ENCODE data around the gene ZNF473.

Gene ZNF473

GRCh38 chr19:50025794-50026549, at the start of gene ZNF473:
ZNF473 (plus strand) TSS chr19:50026005; CDS start chr19:50031083, 5,078 bp downstream.
- peak; percentile 87 for DNase-seq (ENCODE audit: low read depth)

- no peak for DNase-seq (ENCODE audit: low read depth)
These were observed 49.3 kb upstream of the ZNF473 start for GRCh38 chr19:49976496-49976895.

- no peak for DNase-seq (ENCODE audit: low read depth)
These were observed 48.7 kb upstream of the ZNF473 start for GRCh38 chr19:49977076-49977475.

- no peak for DNase-seq (ENCODE audit: low read depth)
These were observed 47.9 kb upstream of the ZNF473 start for GRCh38 chr19:49977881-49978280.

- no peak for DNase-seq (ENCODE audit: low read depth)
These were observed 47.5 kb upstream of the ZNF473 start for GRCh38 chr19:49978324-49978723.

GRCh38 chr19:49981603-49982593, 43.9 kb upstream of the ZNF473 start:
- no peak for DNase-seq (ENCODE audit: low read depth)

- DNase-seq (ENCODE audit: low read depth): peak; percentile 68
These were observed 42.1 kb upstream of the ZNF473 start for GRCh38 chr19:49983645-49984229.

- no peak for DNase-seq (ENCODE audit: low read depth)
These were observed 41.3 kb upstream of the ZNF473 start for GRCh38 chr19:49984491-49984890.

GRCh38 chr19:49985871-49986270, 39.9 kb upstream of the ZNF473 start:
- no peak for DNase-seq (ENCODE audit: low read depth)

GRCh38 chr19:49986354-49986753, 39.5 kb upstream of the ZNF473 start:
- no peak for DNase-seq (ENCODE audit: low read depth)

GRCh38 chr19:49987159-49987698, 38.6 kb upstream of the ZNF473 start:
- peak; percentile 70 for DNase-seq (ENCODE audit: low read depth)

GRCh38 chr19:49988007-49988406, 37.8 kb upstream of the ZNF473 start:
- no peak for DNase-seq (ENCODE audit: low read depth)

GRCh38 chr19:49988433-49988832, 37.4 kb upstream of the ZNF473 start:
- DNase-seq (ENCODE audit: low read depth): no peak

GRCh38 chr19:49997709-49998108, 28.1 kb upstream of the ZNF473 start:
- no peak for DNase-seq (ENCODE audit: low read depth)

- DNase-seq (ENCODE audit: low read depth): no peak
These were observed 26.3 kb upstream of the ZNF473 start for GRCh38 chr19:49999371-50000010.

- no peak for DNase-seq (ENCODE audit: low read depth)
These were observed 25.6 kb upstream of the ZNF473 start for GRCh38 chr19:50000038-50000840.

GRCh38 chr19:50000841-50001557, 24.8 kb upstream of the ZNF473 start:
- DNase-seq (ENCODE audit: low read depth): no peak

GRCh38 chr19:50001775-50002174, 24.0 kb upstream of the ZNF473 start:
- DNase-seq (ENCODE audit: low read depth): no peak

GRCh38 chr19:50002386-50002960, 23.3 kb upstream of the ZNF473 start:
- no peak for DNase-seq (ENCODE audit: low read depth)

GRCh38 chr19:50003254-50003788, 22.5 kb upstream of the ZNF473 start:
- no peak for DNase-seq (ENCODE audit: low read depth)

Data from stimulated activated CD8-positive, alpha-beta memory T cell treated with anti-CD3 and anti-CD28 coated beads, Interleukin-4, amount 100 ng/mL, for 24 hours (primary cell).